DND-41 (cell line): ENCODE results near the gene SPC24.

ENCODE experiments used
- ATAC-seq: fragments of 200-7000 bp; cut with Tn5 transposase; 3 replicates; pipeline ENCODE4 v1.9.1; 2021; ENCODE audit warnings: low read depth; ENCODE audit not compliant: insufficient read depth
- DNase-seq: peaks from one replicate; pipeline ENCODE4 v3.0.0-alpha.2; 2020
- H2AFZ ChIP-seq: 2 replicates; pipeline ENCODE4 v1.6.0; 2012; ENCODE audit warnings: low read depth, low read length
- H3K27ac ChIP-seq: 2 replicates; pipeline ENCODE4 v1.5.1; 2012; ENCODE audit warnings: low read length, inconsistent platforms
- H3K27me3 ChIP-seq: fragments of 200-600 bp; sonication (generic); 2 replicates; pipeline ENCODE4 v1.6.0; 2012; ENCODE audit warnings: low read length, mild to moderate bottlenecking, inconsistent platforms; ENCODE audit not compliant: insufficient read depth, poor library complexity
- H3K36me3 ChIP-seq: 2 replicates; pipeline ENCODE4 v1.5.1; 2012; ENCODE audit warnings: low read length, inconsistent platforms; ENCODE audit not compliant: insufficient read depth
- H3K4me1 ChIP-seq: 2 replicates; pipeline ENCODE4 v1.5.1; 2012; ENCODE audit warnings: mild to moderate bottlenecking, low read length; ENCODE audit not compliant: insufficient read depth
- H3K4me2 ChIP-seq: 2 replicates; pipeline ENCODE4 v1.6.0; 2012; ENCODE audit warnings: mild to moderate bottlenecking, moderate library complexity, low read length, inconsistent platforms; ENCODE audit not compliant: insufficient read depth
- H3K4me3 ChIP-seq, 2 experiments: fragments of 200-600 bp in 1 of 2; shearing (Covaris generic) in 1 of 2; 2 replicates each; pipeline ENCODE4 v1.5.1; 2012 to 2016; ENCODE audit warnings: inconsistent platforms in 2 of 2, low read length in 2 of 2, mild to moderate bottlenecking in 2 of 2, low read depth in 1 of 2, moderate library complexity in 1 of 2
- H3K79me2 ChIP-seq: 2 replicates; pipeline ENCODE4 v1.6.0; 2012; ENCODE audit warnings: low read length, inconsistent platforms; ENCODE audit not compliant: insufficient read depth
- H3K9ac ChIP-seq: 2 replicates; pipeline ENCODE4 v1.6.0; 2012; ENCODE audit warnings: low read depth, mild to moderate bottlenecking, inconsistent platforms, low read length, moderate library complexity
- H3K9me3 ChIP-seq: 2 replicates; pipeline ENCODE4 v1.5.1; 2012; ENCODE audit warnings: low read length, moderate library complexity, mild to moderate bottlenecking, inconsistent platforms; ENCODE audit not compliant: insufficient read depth, severe bottlenecking
- H4K20me1 ChIP-seq: 2 replicates; pipeline ENCODE4 v1.6.0; 2012; ENCODE audit warnings: low read length; ENCODE audit not compliant: insufficient read depth
- CTCF ChIP-seq: IDR thresholded peaks from 2 replicates; pipeline ENCODE4 v1.5.1; 2012; ENCODE audit warnings: borderline replicate concordance, low read length, moderate library complexity, mild to moderate bottlenecking; ENCODE audit not compliant: poor library complexity, severe bottlenecking; ENCODE audit errors: extremely low read depth
- EZH2 ChIP-seq: IDR thresholded peaks from 3 replicates; pipeline ENCODE4 v1.6.1; 2012; ENCODE audit warnings: borderline replicate concordance, low read depth, mild to moderate bottlenecking, moderate library complexity, low read length, inconsistent platforms; ENCODE audit not compliant: severe bottlenecking

The SPC24 gene

GRCh38 chr19:11137542-11138384 is 17.8 kb downstream of the SPC24 start:
- TF ChIP-seq CTCF (peak; percentile 29), EZH2 (no peak)
- Histone ChIP-seq H3K9ac (no peak overlapping the region), H3K36me3 (peaks cover 17% of the 10 kb centered on the region), H3K9me3 (no peaks in the 10 kb centered on the region), H4K20me1 (peaks cover 13% of the 10 kb centered on the region), H3K4me1 (no peaks in the 10 kb centered on the region; the same call in 1 of the 2 replicates), H3K79me2 (no peaks in the 10 kb centered on the region), H3K4me2 (no peak overlapping the region), H3K27me3 (no peaks in the 10 kb centered on the region), H3K27ac (no peak overlapping the region), H2AFZ (no peak overlapping the region), H3K4me3 (no peak overlapping the region)
- DNase-seq = peak; percentile 41
- peak; percentile 20; the same call in 2 of the 3 replicates for ATAC-seq

- peaks cover 20% of the 10 kb centered on the region for H3K36me3 ChIP-seq
- H4K20me1 ChIP-seq = peaks cover 22% of the 10 kb centered on the region
- H2AFZ ChIP-seq = no peak overlapping the region
- no peak overlapping the region for H3K4me2 ChIP-seq
- no peaks in the 10 kb centered on the region for H3K79me2 ChIP-seq
- no peak for TF ChIP-seq CTCF
- TF ChIP-seq EZH2 = no peak
- no peaks in the 10 kb centered on the region for H3K4me1 ChIP-seq
- H3K4me3 ChIP-seq = no peak overlapping the region
- no peak for ATAC-seq
- no peaks in the 10 kb centered on the region for H3K9me3 ChIP-seq
- DNase-seq = no peak
- H3K27me3 ChIP-seq = no peaks in the 10 kb centered on the region
- no peak overlapping the region for H3K9ac ChIP-seq
- H3K27ac ChIP-seq = no peak overlapping the region
Observed at GRCh38 chr19:11136400-11137101, 19.0 kb downstream of the SPC24 start.

- Histone ChIP-seq H3K36me3 (peaks cover 71% of the 10 kb centered on the region), H3K27me3 (no peaks in the 10 kb centered on the region), H3K79me2 (peaks cover 3% of the 10 kb centered on the region), H3K9ac (no peak overlapping the region), H3K4me3 (no peak overlapping the region), H3K27ac (no peak overlapping the region), H4K20me1 (peaks cover 32% of the 10 kb centered on the region), H2AFZ (no peak overlapping the region), H3K4me2 (no peak overlapping the region), H3K4me1 (no peaks in the 10 kb centered on the region), H3K9me3 (no peaks in the 10 kb centered on the region)
- no peak for DNase-seq
- TF ChIP-seq EZH2 = no peak
- TF ChIP-seq CTCF = no peak
- no peak for ATAC-seq
Observed at GRCh38 chr19:11131471-11131870, 24.1 kb downstream of the SPC24 start.
